Ovary (tissue), 3 donors: ENCODE results near the gene NFKBIZ.

Experiments
- EP300 ChIP-seq: sonication (generic); formaldehyde crosslinking; IDR thresholded peaks from one replicate; pipeline ENCODE4 v1.6.1; 2017; ENCODE audit warnings: antibody characterized with exemption
- POLR2A ChIP-seq: fragments of 450-650 bp; IDR thresholded peaks from one replicate; pipeline ENCODE4 v1.6.1; 2017; ENCODE audit warnings: antibody characterized with exemption, mild to moderate bottlenecking, moderate library complexity
- TF ChIP-seq, protein P1 (sequence below), 3 donors: fragments of 450-650 bp in 2 of 3; fragments of 200-600 bp in 1 of 3; IDR thresholded peaks; one replicate each; pipeline versions ENCODE4 v1.5.1 to v1.8.0; 2016 to 2022; ENCODE audit warnings: antibody characterized with exemption in 3 of 3, mild to moderate bottlenecking in 1 of 3
- donor health status: DM: no; HTN: no; CAD: no.

- TF ChIP-seq, protein P1, sequence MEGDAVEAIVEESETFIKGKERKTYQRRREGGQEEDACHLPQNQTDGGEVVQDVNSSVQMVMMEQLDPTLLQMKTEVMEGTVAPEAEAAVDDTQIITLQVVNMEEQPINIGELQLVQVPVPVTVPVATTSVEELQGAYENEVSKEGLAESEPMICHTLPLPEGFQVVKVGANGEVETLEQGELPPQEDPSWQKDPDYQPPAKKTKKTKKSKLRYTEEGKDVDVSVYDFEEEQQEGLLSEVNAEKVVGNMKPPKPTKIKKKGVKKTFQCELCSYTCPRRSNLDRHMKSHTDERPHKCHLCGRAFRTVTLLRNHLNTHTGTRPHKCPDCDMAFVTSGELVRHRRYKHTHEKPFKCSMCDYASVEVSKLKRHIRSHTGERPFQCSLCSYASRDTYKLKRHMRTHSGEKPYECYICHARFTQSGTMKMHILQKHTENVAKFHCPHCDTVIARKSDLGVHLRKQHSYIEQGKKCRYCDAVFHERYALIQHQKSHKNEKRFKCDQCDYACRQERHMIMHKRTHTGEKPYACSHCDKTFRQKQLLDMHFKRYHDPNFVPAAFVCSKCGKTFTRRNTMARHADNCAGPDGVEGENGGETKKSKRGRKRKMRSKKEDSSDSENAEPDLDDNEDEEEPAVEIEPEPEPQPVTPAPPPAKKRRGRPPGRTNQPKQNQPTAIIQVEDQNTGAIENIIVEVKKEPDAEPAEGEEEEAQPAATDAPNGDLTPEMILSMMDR (IDR thresholded peaks at IDR 0.05), result no peak
- TF ChIP-seq POLR2A (no peak), EP300 (no peak)
Measured at GRCh38 chr3:101861789-101862415, 12.6 kb downstream of the NFKBIZ start.
